Measurements from ENCODE around the gene C3orf33.
A peak's percentile ranks its signal among the peaks of the same experiment; 100 is the strongest.

Gene C3orf33

GRCh38 chr3:155739154-155739553, 66.9 kb downstream of the C3orf33 start:
- no peak for DNase-seq

- no peak for DNase-seq
These were observed 67.5 kb downstream of the C3orf33 start for GRCh38 chr3:155738580-155739076.

DNA sequence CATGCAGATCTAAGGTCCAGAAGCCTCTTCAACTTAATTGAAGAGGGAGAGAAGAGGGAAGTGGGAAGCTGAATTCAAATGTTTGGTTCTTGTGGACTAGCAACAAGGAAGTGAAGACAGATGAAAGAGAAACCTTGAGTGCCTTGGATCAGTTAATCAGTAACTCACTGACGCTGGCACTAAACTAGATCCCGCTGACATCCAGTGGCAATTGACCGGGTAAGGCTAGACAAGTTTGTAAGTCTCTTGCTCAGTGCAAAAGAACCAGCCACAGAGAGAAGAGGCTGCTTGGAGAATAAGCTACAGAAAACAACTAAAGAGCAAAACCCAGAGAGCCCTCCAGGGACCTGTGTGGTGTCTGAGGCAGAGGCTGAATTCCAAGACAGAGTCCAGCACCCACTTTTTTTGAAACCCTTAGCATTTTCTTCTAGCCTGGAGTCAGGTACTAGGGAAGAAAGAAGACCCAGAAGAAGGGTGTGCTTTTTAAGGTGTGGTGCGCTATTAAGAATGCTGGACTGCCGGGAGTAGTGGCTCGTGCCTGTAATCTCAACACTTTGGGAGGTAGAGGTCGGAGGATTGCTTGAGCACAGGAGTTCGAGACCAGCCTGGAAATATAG, 68.1 kb downstream of the C3orf33 start:
- DNase-seq = peak; percentile 74 to 87

DNA sequence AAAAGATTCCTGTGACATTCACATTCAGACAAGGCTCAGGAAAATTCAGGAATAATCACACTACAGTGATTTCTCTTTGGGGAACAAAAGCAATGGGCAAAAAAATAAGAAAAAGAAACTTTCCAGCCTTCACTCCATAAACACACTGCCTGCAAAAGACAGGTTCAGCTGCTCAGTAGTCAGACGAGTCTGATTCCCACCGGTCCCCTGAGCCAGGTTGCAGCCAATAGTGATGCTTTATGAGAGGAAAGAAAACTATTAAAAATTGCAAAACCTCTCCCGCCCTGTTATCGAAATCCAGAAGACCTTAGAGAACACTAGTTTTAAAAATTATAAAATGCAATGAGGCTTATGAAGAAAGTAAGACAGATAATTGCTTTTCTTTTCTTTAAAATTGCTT, 69.7 kb downstream of the C3orf33 start:
- no peak for DNase-seq

- DNase-seq = no peak
These were observed 75.2 kb downstream of the C3orf33 start for GRCh38 chr3:155730843-155731242.

GRCh38 chr3:155727836-155728235, 78.2 kb downstream of the C3orf33 start:
- no peak for DNase-seq

DNA sequence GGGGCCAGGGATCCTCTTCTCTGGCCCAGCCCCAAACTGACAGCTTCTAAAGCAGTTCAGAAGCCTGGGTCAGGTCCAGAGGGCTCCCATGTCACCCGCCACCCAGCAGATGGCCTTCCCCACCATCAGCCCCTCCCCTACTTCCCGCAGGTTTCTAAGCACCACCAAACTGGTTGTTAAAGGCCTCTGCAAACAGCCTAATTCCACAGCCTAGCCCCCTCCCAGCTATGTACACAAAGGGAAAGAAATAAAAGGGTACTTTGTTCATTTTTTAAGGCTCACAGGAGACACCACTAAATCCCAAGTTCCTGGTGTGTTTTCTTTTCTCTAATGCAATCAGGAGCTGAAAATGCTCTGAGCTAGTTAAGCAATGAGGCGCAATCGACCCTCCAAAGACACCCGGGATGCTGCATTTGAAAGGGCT, 91.8 kb downstream of the C3orf33 start:
- no peak for DNase-seq

Measured in AML-193 (cell line).